HepG2 (cell line): ENCODE measurements around the gene CBLB. TPM values are rescaled to one million over a fixed set of nuclear protein-coding genes. Genes with fewer than 3 reads are reported as not detected.

Source experiments
- ATAC-seq: fragments of 200-7000 bp; cut with Tn5 transposase; 3 replicates; pipeline ENCODE4 v1.9.1; 2020; ENCODE audit warnings: mild to moderate bottlenecking, moderate library complexity
- BruUV-seq: library from RNA; stranded (reverse); fragments of 400-500 nt; replicated peaks from 2 replicates; lab custom pipeline; 2021; lab: Mats Ljungman, UMichigan
- CTCF ChIA-PET: fragments of 300-600 bp; formaldehyde crosslinking; extraction: SDS; loops from one replicate; lab custom pipeline; 2021; ENCODE audit warnings: low total read pairs, inconsistent platforms, low intra/inter-chr PET ratio; lab: Yijun Ruan, JAX
- POLR2A ChIA-PET: fragments of 350-600 bp; sonication (Branson Sonifier 250); formaldehyde crosslinking; loops from one replicate; lab custom pipeline; 2020; ENCODE audit warnings: antibody characterized with exemption, inconsistent platforms; lab: Yijun Ruan, JAX
- DNase-seq: peaks from one replicate; pipeline ENCODE4 v3.0.0-alpha.2; 2015; ENCODE audit warnings: low spot score
- FAIRE-seq: peaks from 3 replicates; lab custom pipeline; 2011; peaks lifted over from hg19 to GRCh38; lab: Jason Lieb, UNC
- H2AFZ ChIP-seq: one replicate; pipeline ENCODE4 v1.6.1; 2011; ENCODE audit warnings: low read length, inconsistent platforms
- H3K27ac ChIP-seq: fragments of 300-600 bp; 3 replicates; pipeline ENCODE4 v1.8.0; 2011; ENCODE audit warnings: mixed run types, mild to moderate bottlenecking, mixed read lengths, low read length, inconsistent platforms; ENCODE audit not compliant: insufficient read depth; ENCODE audit errors: extremely low read length
- H3K27me3 ChIP-seq, 2 experiments: fragments of 200-600 bp in 1 of 2; 2 replicates in 1 of 2; 3 replicates in 1 of 2; pipeline versions ENCODE4 v1.6.0 to v1.8.0; 2011; ENCODE audit warnings: low read length in 2 of 2, mild to moderate bottlenecking in 2 of 2, moderate library complexity in 2 of 2, inconsistent platforms in 1 of 2; ENCODE audit not compliant: insufficient read depth in 2 of 2, control insufficient read depth in 1 of 2
- H3K36me3 ChIP-seq, 2 experiments: fragments of 200-600 bp in 1 of 2; replicated peaks in 1 of 2; 2 replicates in 1 of 2; 3 replicates in 1 of 2; pipeline versions ENCODE4 v1.5.1 to v1.8.0; 2011; ENCODE audit warnings: low read length in 2 of 2, inconsistent platforms in 1 of 2; ENCODE audit not compliant: insufficient read depth in 2 of 2, control insufficient read depth in 1 of 2
- H3K4me1 ChIP-seq: 2 replicates; pipeline ENCODE4 v1.5.1; 2012; ENCODE audit warnings: low read length, inconsistent platforms; ENCODE audit not compliant: insufficient read depth
- H3K4me2 ChIP-seq: 2 replicates; pipeline ENCODE4 v1.6.0; 2011; ENCODE audit warnings: low read depth, low read length, inconsistent platforms
- H3K4me3 ChIP-seq, 3 experiments: fragments of 200-600 bp in 1 of 3; sonication (generic), shearing (Covaris generic) in 1 of 3; replicated peaks in 1 of 3; 2 replicates each; pipeline ENCODE4 v1.5.1; 2011 to 2016; ENCODE audit warnings: low read length in 3 of 3, inconsistent platforms in 2 of 3, low read depth in 2 of 3, mild to moderate bottlenecking in 2 of 3, control low read depth in 1 of 3, mixed read lengths in 1 of 3; ENCODE audit not compliant: insufficient read depth in 1 of 3
- H3K79me2 ChIP-seq: one replicate; pipeline ENCODE4 v1.6.1; 2011; ENCODE audit warnings: low read length, inconsistent platforms; ENCODE audit not compliant: insufficient read depth
- H3K9ac ChIP-seq: 2 replicates; pipeline ENCODE4 v1.6.0; 2011; ENCODE audit warnings: mild to moderate bottlenecking, low read depth, low read length, inconsistent platforms; ENCODE audit not compliant: insufficient read depth
- H3K9me3 ChIP-seq: 2 replicates; pipeline ENCODE4 v1.5.1; 2012; ENCODE audit warnings: mild to moderate bottlenecking, low read length
- H4K20me1 ChIP-seq: 2 replicates; pipeline ENCODE4 v1.6.0; 2011; ENCODE audit warnings: inconsistent platforms, mild to moderate bottlenecking, low read length, moderate library complexity; ENCODE audit not compliant: insufficient read depth
- ESRRA ChIP-seq: sonication (generic); formaldehyde crosslinking; IDR thresholded peaks from 2 replicates; pipeline ENCODE4 v1.5.1; 2020; ENCODE audit warnings: mild to moderate bottlenecking, low read depth, missing genetic modification reagents
- FOXK1 ChIP-seq: sonication (generic); formaldehyde crosslinking; IDR thresholded peaks from 2 replicates; pipeline ENCODE4 v1.4.0; 2020; ENCODE audit warnings: low read depth, missing genetic modification reagents, borderline replicate concordance
- KAT8 ChIP-seq: IDR thresholded peaks from 2 replicates; pipeline ENCODE4 v1.6.1; 2016; ENCODE audit warnings: missing genetic modification reagents, missing compliant biosample characterization
- PHF5A ChIP-seq: IDR thresholded peaks from one replicate; pipeline ENCODE4 v1.6.1; 2018; ENCODE audit warnings: low read depth, missing genetic modification reagents; ENCODE audit not compliant: unreplicated experiment
- SRSF9 ChIP-seq: fragments of 200-400 bp; formaldehyde crosslinking; IDR thresholded peaks from 2 replicates; pipeline ENCODE4 v1.6.1; 2018; ENCODE audit warnings: borderline replicate concordance, mild to moderate bottlenecking, low read depth, low read length; ENCODE audit not compliant: insufficient read depth, poor library complexity, severe bottlenecking
- U2AF1 ChIP-seq: fragments of 200-400 bp; formaldehyde crosslinking; optimal IDR thresholded peaks from 2 replicates; pipeline ENCODE3; 2017; ENCODE audit warnings: mild to moderate bottlenecking, low read depth, low read length
- ZNF678 ChIP-seq: sonication (generic); formaldehyde crosslinking; IDR thresholded peaks from 2 replicates; pipeline ENCODE4 v1.4.0; 2020; ENCODE audit warnings: mild to moderate bottlenecking, missing genetic modification reagents
- ZNF878 ChIP-seq: sonication (generic); formaldehyde crosslinking; IDR thresholded peaks from 2 replicates; pipeline ENCODE4 v1.8.1; 2023; ENCODE audit warnings: mild to moderate bottlenecking, missing genetic modification reagents, moderate library complexity
- ZSCAN21 ChIP-seq: sonication (generic); formaldehyde crosslinking; IDR thresholded peaks from 2 replicates; pipeline ENCODE4 v1.8.0; 2022; ENCODE audit warnings: mild to moderate bottlenecking, missing genetic modification reagents, moderate library complexity, borderline replicate concordance
- in situ Hi-C: cut with HindIII; loops from 2 replicates; pipeline ENCODE4 v1.10.0; 2017; ENCODE audit warnings: low pct_unique_long_range_greater_than_20kb; ENCODE audit not compliant: extremely low pct_ligation_motif_present
- intact Hi-C: fragments of 100-400 bp; cut with micrococcal nuclease; formaldehyde crosslinking; loops from one replicate; pipeline ENCODE4 v1.10.0; 2022; ENCODE audit not compliant: unreplicated experiment
- polyA plus RNA-seq, 8 experiments: library from polyadenylated mRNA; depleted of rRNA in 3 of 8; stranded (reverse) in 7 of 8; unstranded in 1 of 8; fragments of >200 nt; fragmentation: Illumina TruSeq in 4 of 8; extraction: Trizol in 4 of 8; gene quantifications; 2 replicates each; pipeline versions ENCODE4 v1.2.1 to v1.2.3, GENCODE V29; 2011 to 2016; ENCODE audit warnings: low read depth in 4 of 8, missing spikeins in 1 of 8, mixed read lengths in 1 of 8; ENCODE audit not compliant: insufficient read depth in 1 of 8
- total RNA-seq, 5 experiments: library from RNA; depleted of rRNA; stranded (reverse); fragments of >200 nt; fragmentation: Illumina TruSeq; extraction: Trizol; gene quantifications; 2 replicates each; pipeline ENCODE4 v1.2.3, GENCODE V29; 2016; ENCODE audit warnings: low read depth in 1 of 5

CBLB gene
- total and polyA plus RNA-seq, 2 of the 13 experiments (the other 11 are each of a cell fraction or from before 2014, with no cell fraction given), result 9.8 to 16.4 TPM

- TF ChIP-seq U2AF1, result no peak
- TF ChIP-seq ESRRA (CRISPR knock-in tag), result no peak
- no peak for TF ChIP-seq ZNF878 (CRISPR knock-in tag)
- no peak for TF ChIP-seq ZNF678 (CRISPR knock-in tag)
- no peak for TF ChIP-seq ZSCAN21 (CRISPR knock-in tag)
- no peak for TF ChIP-seq KAT8 (CRISPR knock-in tag)
- TF ChIP-seq, all 625 proteins: peak for 0
These were observed 104.2 kb downstream of the CBLB start (continued) for GRCh38 chr3:105764378-105765307.

GRCh38 chr3:105763659-105764036 is 105.2 kb downstream of the CBLB start:
- H2AFZ ChIP-seq, result no peak overlapping the region
- no peak for ATAC-seq
- DNase-seq, result no peak
- H3K27ac ChIP-seq, result no peak overlapping the region
- no peaks in the 10 kb centered on the region for H3K27me3 ChIP-seq
- ChIA-PET POLR2A (no interaction called here), CTCF (no interaction called here)
- TF ChIP-seq SRSF9, result no peak
- TF ChIP-seq PHF5A, result no peak
- TF ChIP-seq FOXK1 (CRISPR knock-in tag), result no peak
- in situ Hi-C loops, result no loop called here
- H3K9ac ChIP-seq, result no peak overlapping the region
- no peak for FAIRE-seq
- no peaks in the 10 kb centered on the region for H3K4me1 ChIP-seq
- no TSS peak for BruUV-seq
- intact Hi-C loops, result no loop called here
- H4K20me1 ChIP-seq, result no peaks in the 10 kb centered on the region
- H3K79me2 ChIP-seq, result no peaks in the 10 kb centered on the region
- H3K9me3 ChIP-seq, result peaks cover 14% of the 10 kb centered on the region
- no peak overlapping the region for H3K4me2 ChIP-seq
- H3K4me3 ChIP-seq, result no peak overlapping the region
- peaks cover 3 to 9% of the 10 kb centered on the region in 2 experiments; a peak in 3 of 5 replicates for H3K36me3 ChIP-seq
